GM19035 (cell line): ENCODE measurements around the gene CACNG1.

Experiments
- ATAC-seq: cut with Tn5 transposase; IDR thresholded peaks from one replicate; pipeline ENCODE4 v1.9.1; 2021; ENCODE audit not compliant: unreplicated experiment

CACNG1 gene

DNA sequence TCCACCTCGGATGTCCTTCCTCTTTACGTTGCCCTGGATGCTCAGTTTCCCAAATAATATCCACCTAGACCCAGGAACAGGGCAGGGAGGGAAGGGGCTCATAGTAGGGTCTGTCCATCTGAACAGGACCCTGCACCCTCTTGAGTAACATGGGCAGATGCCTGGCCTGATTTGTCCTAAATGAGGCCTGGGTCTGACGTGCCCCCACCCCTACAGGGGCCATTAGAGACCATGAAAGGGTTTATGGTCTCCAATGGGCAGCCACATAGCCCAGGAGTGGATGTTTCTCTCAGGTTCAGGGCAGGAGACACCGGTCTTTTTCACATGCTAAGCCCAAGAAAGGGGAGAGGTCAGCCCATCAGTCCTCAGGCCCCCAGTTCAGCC lies 6.8 kb downstream of the CACNG1 start:
- no peak for ATAC-seq

- no peak for ATAC-seq
These were observed 7.5 kb downstream of the CACNG1 start for GRCh38 chr17:67051837-67052236.

DNA sequence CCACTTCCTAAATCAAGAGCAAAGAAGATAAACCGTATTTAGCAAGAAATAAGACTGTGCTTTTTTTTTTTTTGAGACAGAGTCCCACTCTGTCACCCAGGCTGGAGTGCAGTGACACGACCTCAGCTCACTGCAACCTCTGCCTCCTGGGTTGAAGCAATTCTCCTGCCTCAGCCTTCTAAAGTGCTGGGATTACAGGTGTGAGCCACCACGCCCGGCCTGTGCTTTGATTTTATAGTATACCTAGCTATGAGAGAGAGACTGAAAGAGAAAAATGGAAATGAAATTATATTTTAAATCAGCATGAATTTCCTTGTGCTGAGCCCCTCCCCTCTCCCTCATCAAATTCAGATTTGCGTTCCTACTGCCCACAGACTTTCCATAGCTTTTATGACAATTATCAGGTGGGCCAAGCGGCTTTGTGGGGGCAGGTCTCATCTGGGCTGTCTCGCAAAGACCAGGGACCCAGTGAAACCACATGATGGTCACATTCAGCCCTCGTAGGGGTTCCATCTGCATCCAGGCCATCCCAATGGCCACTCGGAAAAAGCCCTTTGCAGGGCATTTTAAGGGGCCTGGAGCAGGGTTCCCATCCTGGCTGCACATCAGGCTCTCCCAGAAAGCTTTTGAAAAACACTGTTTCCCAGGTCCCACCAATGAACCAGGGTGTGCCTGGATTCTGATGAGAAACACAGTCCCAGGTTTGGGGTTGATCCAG lies 8.5 kb downstream of the CACNG1 start:
- ATAC-seq, result no peak

DNA sequence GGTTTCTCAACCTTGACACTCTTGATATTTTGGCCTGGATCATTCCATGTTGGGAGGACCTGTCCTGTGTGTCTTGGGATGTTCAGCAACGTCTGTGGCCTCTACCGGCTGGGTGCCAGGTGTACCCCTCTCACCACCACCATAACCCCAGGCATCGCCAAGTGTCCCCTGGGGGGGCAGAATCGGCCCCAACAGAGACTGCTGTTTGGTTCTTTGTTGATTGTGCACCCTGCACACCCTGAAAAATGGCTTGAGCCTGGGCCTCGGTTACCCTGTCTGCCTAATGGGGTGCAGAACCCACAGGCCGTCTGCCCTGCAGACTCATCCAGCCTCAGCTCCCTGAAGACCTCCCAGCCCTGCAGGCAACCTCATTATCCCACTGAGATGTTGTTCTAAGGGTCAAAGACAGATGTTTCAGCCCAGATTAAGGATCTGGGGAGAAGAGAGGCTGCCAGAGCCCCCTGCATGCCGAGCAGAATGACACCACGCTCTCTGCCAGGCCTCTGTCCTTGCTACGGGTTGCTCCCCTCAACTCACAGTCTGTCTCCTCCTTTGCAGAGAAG lies 9.2 kb downstream of the CACNG1 start:
- ATAC-seq, result no peak

DNA sequence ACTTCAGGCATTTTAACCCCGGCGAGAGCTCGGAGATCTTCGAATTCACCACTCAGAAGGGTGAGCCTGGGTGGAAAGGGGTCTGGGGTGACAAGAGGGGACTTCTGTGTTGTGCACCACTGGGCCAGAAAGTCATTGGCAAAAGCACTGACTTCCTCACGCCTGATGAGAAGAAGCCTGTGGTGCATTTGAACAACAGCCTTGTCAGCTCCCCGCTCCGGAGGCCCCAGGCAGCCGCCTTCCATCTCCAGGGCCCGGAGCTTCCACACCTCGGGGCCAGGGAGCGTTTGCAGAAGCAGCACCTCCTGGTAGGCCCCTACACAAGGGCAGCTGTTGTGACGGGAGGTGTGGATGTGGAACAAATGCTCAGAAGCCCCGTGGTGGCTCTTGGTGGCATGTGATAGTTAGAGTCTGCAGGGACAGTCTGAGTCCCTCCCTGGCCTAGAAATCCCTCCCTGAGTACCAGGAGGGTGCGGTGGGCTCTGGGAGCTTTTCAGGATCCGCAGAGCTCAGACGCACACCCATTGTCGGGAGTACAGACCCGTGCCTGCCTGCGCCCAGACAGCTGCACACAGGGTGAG lies 9.7 kb downstream of the CACNG1 start:
- ATAC-seq, result no peak

DNA sequence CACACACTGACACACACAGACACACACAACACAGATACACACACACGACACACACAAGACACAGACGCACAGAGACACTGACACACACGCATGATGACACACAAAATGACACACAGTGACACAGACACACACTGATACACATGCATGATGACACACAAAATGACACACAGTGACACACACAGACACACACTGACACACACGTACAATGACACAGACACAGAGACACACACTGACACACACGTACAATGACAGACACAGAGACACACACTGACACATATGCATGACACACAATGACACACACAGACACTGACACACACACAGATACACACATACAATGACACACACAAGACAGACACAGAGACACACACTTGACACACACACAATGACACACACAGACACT lies 10.3 kb downstream of the CACNG1 start:
- no peak for ATAC-seq

GRCh38 chr17:67055041-67055443 lies 10.7 kb downstream of the CACNG1 start:
- ATAC-seq, result no peak

DNA sequence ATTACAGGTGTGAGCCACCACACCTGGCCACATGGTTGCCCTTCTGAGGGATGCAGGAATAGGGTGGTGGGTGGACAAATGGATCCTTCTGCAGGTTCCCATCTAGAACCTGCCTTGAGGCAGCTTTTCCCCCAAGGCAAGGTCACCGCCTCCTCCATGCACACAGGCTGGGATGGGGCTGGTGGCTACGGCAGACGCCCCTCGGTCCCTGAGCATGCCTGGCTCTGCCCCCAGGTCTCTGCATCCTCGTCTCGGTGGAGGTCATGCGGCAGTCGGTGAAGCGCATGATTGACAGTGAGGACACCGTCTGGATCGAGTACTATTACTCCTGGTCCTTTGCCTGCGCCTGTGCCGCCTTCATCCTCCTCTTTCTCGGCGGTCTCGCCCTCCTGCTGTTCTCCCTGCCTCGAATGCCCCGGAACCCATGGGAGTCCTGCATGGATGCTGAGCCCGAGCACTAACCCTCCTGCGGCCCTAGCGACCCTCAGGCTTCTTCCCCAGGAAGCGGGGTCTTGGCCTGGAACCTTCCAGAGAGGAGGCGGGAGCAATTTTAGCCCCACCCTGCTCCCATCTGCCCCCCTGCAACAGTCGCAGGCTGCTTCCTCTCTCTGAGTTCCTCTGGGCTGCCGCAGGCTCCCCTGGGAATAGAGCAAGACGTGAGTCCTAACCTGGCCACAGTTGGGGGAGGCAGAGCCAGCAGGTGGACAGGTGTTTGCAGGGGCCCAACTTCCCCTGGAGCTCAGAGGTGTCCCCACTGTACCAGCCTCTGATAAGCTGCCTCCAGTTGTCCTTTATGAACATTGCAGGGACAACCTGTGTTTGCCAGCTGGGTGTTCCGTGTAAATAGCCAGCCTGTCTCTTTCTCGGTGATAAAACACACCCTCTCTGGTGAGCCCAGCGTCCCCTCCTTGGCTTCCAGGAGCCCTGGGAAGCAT lies 11.7 kb downstream of the CACNG1 start:
- no peak for ATAC-seq

GRCh38 chr17:67056746-67057490 lies 12.6 kb downstream of the CACNG1 start:
- no peak for ATAC-seq

- ATAC-seq, result no peak
These were observed 13.7 kb downstream of the CACNG1 start for GRCh38 chr17:67058036-67058435.

- ATAC-seq, result no peak
These were observed 15.0 kb downstream of the CACNG1 start for GRCh38 chr17:67059372-67059771.

DNA sequence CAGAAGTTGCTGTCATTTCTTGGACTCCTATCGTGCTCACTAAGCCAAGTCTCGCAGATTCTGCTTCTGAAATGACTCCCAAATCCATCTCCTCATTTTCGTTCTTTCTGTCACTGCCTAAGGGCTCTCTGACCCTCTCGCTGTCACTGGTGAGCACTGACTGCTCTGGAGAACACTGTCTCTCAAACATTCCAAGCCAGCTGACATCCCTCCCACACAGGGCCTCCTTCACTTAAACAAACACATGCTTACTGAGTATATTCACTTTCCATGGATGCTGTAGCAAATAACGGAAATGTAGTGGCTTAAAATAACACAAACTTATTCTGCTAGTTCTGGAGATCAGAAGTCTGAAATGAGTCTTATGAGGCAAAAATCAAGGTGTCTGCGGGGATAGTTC lies 18.8 kb downstream of the CACNG1 start:
- ATAC-seq, result no peak

DNA sequence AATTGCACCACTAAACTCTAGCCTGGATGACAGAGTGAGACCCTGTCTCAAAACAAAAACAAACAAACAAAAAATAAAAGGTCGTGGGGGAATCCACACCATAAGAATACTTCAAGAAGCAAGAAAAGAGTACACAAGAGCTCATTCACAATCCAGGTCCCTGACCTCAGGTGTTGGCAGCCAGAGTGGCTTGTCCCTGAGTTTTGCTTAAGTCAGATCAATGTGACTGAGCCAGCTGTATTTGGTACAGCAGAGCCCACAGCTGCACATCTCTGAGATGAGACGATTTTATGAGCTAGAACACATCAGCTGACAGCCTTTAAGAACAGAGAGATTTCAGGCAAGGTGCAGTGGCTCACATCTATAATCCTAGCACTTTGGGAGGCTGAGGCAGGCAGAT lies 22.4 kb downstream of the CACNG1 start:
- no peak for ATAC-seq

DNA sequence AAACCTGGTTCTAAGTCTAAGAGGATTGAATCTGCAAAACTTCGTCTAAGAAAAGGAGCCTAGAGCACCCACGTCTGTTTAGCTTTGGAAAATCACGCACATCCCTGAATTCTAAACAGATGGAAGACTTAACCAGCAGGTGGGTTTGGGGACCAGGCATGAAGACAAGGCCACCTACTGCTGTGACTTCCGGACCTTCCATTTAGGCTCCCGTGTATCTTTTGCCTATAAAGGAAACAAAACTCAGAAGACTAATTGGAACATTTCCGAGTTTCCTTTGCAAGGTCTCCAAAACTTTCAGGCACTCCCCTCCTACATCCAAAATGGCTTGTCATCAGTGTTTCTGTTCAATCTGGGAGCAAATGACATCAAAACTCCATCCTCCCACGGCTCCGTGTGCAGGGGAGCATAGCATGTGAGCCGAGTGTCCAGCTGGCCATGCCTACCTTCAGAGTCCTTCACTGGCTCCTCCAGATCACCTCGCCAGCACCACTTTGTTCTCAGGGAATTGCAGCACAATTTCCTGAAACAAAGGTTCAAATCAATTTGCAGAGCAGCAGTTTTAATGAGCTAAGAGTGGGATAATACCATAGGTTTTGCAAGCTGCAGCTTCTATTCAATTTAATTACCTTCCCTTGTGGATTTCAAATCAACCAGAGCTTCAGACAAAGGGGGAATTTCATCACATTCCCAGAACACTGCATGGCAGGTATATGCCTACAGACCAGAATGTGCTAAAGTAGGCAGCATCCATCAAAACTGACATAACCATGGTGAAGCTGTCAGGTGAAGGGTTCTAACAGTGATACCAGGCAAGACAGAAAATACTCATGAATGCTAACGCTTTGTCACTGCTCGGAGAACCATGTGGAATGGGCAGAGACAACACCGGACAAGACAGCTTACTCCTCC lies 23.5 kb downstream of the CACNG1 start:
- no peak for ATAC-seq

GRCh38 chr17:67068999-67069398 lies 24.6 kb downstream of the CACNG1 start:
- ATAC-seq, result no peak

GRCh38 chr17:67069603-67070136 lies 25.3 kb downstream of the CACNG1 start:
- ATAC-seq, result no peak

GRCh38 chr17:67071595-67071994 lies 27.2 kb downstream of the CACNG1 start:
- no peak for ATAC-seq

DNA sequence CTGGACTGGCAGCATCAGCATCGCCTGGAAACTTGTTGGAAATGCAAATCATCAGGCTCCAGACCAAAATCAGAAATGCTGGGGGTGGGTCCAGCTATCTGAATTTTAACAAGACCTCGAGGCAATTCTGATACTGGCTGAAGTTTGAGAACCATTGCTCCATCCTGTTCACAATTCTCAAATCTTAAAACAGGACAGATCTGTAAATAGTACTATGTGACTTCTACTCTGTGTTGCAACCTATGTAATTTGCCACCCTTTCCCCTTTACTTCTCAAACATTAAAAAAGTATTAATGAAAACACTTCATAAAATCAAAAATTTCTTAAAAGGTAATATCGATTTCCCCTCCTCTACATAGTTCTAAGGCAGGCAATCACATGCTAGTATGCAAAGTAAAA lies 28.5 kb downstream of the CACNG1 start:
- ATAC-seq, result no peak

DNA sequence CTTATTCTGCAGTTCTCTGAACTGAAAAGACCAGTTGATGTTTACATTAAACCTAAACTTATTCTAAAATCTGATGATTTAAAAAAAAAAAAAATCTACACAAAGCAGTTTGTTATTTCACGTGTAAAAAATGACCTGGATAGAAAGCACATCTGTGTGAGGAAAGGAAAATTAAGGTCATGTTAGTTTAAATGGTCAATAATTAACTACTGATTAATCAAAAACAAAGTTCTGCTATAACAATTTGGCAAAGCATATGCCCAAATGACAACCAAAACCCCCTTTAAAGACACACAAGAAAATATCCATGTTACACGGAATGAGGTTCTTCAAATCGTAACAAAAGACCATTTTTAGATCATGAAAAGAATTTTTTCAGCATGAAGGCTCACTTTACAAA lies 30.4 kb downstream of the CACNG1 start:
- no peak for ATAC-seq

- ATAC-seq, result no peak
These were observed 31.9 kb downstream of the CACNG1 start for GRCh38 chr17:67076290-67076689.
